Heart left ventricle (tissue), 13 donors: ENCODE results near the gene FBXO46.

Experiments used
- CTCF ChIP-seq, 12 donors: fragments of 200-600 bp; sonication (generic) in 4 of 12; IDR thresholded peaks; one replicate each; pipeline versions ENCODE4 v1.5.0 to v1.8.0; 2018 to 2022; ENCODE audit warnings: antibody characterized with exemption in 12 of 12, mild to moderate bottlenecking in 5 of 12
- POLR2A ChIP-seq, 2 donors: fragments of 450-650 bp; IDR thresholded peaks; one replicate each; pipeline ENCODE4 v1.6.1; 2017; ENCODE audit warnings: antibody characterized with exemption in 2 of 2, mild to moderate bottlenecking in 2 of 2, moderate library complexity in 2 of 2
- donor health status: ischemic (EF 13 %, LVEDD 7.1; RV severe dilation, severe dysfunction).
- donor health status: DM: no; HTN: yes; CAD: no.
- donor health status: DM: no; HTN: no; CAD: no.
- donor health status: ischemic (EF 25% LVEDD 6.9; RV normal size, moderate dysfunction).
- donor health status: ischemic (EF 25% LVEDD 5.7; RV mildly dilated, moderate dysfunction).
- donor health status: ischemic (EF 35%, LVEDD 5.7; RV mildly dilated, moderate dysfunction).
- donor health status: nonischemic (EF 11% LVEDD 7.7; RV severe dilation, severe dysfunction).
- donor health status: DM: yes; HTN: yes; CAD: no.
- donor health status: PGD.
- donor health status: ischemic (EF 29% LVEDD 5.4; RV normal size, mild dysfunction).
- donor health status: nonischemic (EF 23%, LVEDD 6.1; RV moderate dilation, normal function).

DNA sequence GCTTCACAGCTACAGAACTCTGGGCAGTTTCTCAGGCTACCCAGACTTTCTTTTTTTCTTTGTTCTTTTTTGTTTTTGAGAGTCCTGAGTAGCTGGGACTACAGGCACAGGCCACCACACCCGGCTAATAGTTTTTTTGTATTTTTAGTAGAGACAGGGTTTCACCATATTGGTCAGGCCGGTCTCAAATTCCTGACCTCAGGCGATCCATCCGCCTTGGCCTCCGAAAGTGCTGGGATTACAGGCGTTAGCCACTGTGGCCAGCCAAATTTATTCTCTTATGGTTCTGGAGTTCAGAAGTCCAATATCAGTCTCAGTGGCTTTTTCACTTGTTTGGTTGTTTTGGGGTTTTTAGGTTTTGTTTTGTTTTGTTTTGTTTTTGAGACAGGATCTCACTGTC, 14.9 kb upstream of the FBXO46 start:
- TF ChIP-seq POLR2A (IDR thresholded peaks at IDR 0.05) (no peak), CTCF (IDR thresholded peaks at IDR 0.05) (no peak)
